Peyer's patch (tissue), 4 donors: Measurements from ENCODE around the gene MISFA. TPM values are rescaled to one million over a fixed set of nuclear protein-coding genes. Genes with fewer than 3 reads are reported as not detected.
"Not testable (repeated sequence)": the region's sequence is repeated elsewhere in the genome, so short reads cannot be mapped to it uniquely, and the experiment has no call there.

Experiments
- DNase-seq, 3 donors: peaks; one replicate each; pipeline ENCODE4 v3.0.0-alpha.2; 2017 to 2019
- H3K27ac ChIP-seq, 4 donors: fragments of 200-600 bp; sonication (generic); one replicate each; pipeline ENCODE4 v1.5.1; 2016 to 2019
- H3K27me3 ChIP-seq, 2 donors: fragments of 200-600 bp; sonication (generic); one replicate each; pipeline ENCODE4 v1.5.1; 2019
- H3K36me3 ChIP-seq, 3 donors: fragments of 200-600 bp; sonication (generic); one replicate each; pipeline ENCODE4 v1.5.1; 2016 to 2019
- H3K4me1 ChIP-seq, 4 donors: fragments of 200-600 bp; sonication (generic); one replicate each; pipeline ENCODE4 v1.5.1; 2016 to 2019
- H3K4me3 ChIP-seq, 4 donors: fragments of 200-600 bp; sonication (generic); 1 replicate in 3 of 4; 2 replicates in 1 of 4; pipeline ENCODE4 v1.5.1; 2016 to 2019; ENCODE audit warnings: mild to moderate bottlenecking in 1 of 4
- H3K9me3 ChIP-seq, 4 donors: fragments of 200-600 bp; sonication (generic); one replicate each; pipeline ENCODE4 v1.5.1; 2016 to 2019; ENCODE audit warnings: mild to moderate bottlenecking in 1 of 4
- CTCF ChIP-seq, 6 experiments: fragments of 450-650 bp in 4 of 6; fragments of 200-600 bp in 2 of 6; sonication (generic) in 1 of 6; IDR thresholded peaks; one replicate each; pipeline ENCODE4 v1.5.1; 2017 to 2019; ENCODE audit warnings: antibody characterized with exemption in 6 of 6, mild to moderate bottlenecking in 3 of 6, moderate library complexity in 1 of 6
- POLR2A ChIP-seq, 2 donors: fragments of 450-650 bp; IDR thresholded peaks; one replicate each; pipeline ENCODE4 v1.5.1; 2017; ENCODE audit warnings: antibody characterized with exemption in 2 of 2, mild to moderate bottlenecking in 2 of 2, moderate library complexity in 2 of 2
- total RNA-seq, 4 donors: library from RNA; depleted of rRNA; stranded (reverse); fragments of >200 nt; gene quantifications; one replicate each; pipeline ENCODE4 v1.1.0, GENCODE V29; 2016

MISFA gene
- total RNA-seq, 4 donors from 2014 or later = not detected

- TF ChIP-seq POLR2A (IDR thresholded peaks at IDR 0.05) = no peak
- TF ChIP-seq CTCF (IDR thresholded peaks at IDR 0.05) = no peak
- Histone ChIP-seq H3K27ac (no peak overlapping the region), H3K9me3 (no peaks in the 10 kb centered on the region)
Measured at GRCh38 chr11:18641677-18642076, 42.1 kb downstream of the MISFA start.

GRCh38 chr11:18643034-18643433 lies 43.4 kb downstream of the MISFA start:
- H3K36me3 ChIP-seq, DNase-seq, H3K27me3 ChIP-seq, H3K4me1 ChIP-seq, H3K27ac ChIP-seq, H3K9me3 ChIP-seq, H3K4me3 ChIP-seq: not testable (repeated sequence)

More at GRCh38 chr11:18641677-18642076, 42.1 kb downstream of the MISFA start:
- no peaks in the 10 kb centered on the region for H3K36me3 ChIP-seq
- no peak for DNase-seq
- no peak overlapping the region for H3K4me3 ChIP-seq
- no peaks in the 10 kb centered on the region for H3K27me3 ChIP-seq
- no peaks in the 10 kb centered on the region for H3K4me1 ChIP-seq

GRCh38 chr11:18650353-18650752 lies 50.8 kb downstream of the MISFA start:
- Histone ChIP-seq H3K4me1 (no peaks in the 10 kb centered on the region), H3K27ac (no peak overlapping the region), H3K27me3 (no peaks in the 10 kb centered on the region), H3K36me3 (no peaks in the 10 kb centered on the region), H3K9me3 (no peaks in the 10 kb centered on the region), H3K4me3 (no peak overlapping the region)
- DNase-seq = no peak
- TF ChIP-seq CTCF (IDR thresholded peaks at IDR 0.05) (no peak), POLR2A (IDR thresholded peaks at IDR 0.05) (no peak)

GRCh38 chr11:18650859-18651557 lies 51.4 kb downstream of the MISFA start:
- Histone ChIP-seq H3K9me3 (no peaks in the 10 kb centered on the region), H3K36me3 (no peaks in the 10 kb centered on the region), H3K27me3 (no peaks in the 10 kb centered on the region), H3K27ac (no peak overlapping the region), H3K4me1 (no peaks in the 10 kb centered on the region), H3K4me3 (peak overlapping the region in 1 of 4 donors; percentile 22)
- DNase-seq = peak in 2 of 3 donors; percentile 46 to 81
- TF ChIP-seq CTCF (IDR thresholded peaks at IDR 0.05) = peak in 5 of 6 experiments; percentile 47 to 75 (median 67)
- TF ChIP-seq POLR2A (IDR thresholded peaks at IDR 0.05) = no peak

Other genes with a start within 250 kb of the MISFA start
- gene LDHA, start 205.2 kb upstream of the MISFA start, total RNA-seq = 100 to 1,000 TPM; 220 to 579 (median 534) TPM
- gene LDHC, start 187.5 kb upstream of the MISFA start, total RNA-seq = not detected
- not detected for gene LDHAL6A, start 143.9 kb upstream of the MISFA start, total RNA-seq
- 10 to 100 TPM; 61.8 to 73.5 (median 67.6) TPM for gene TSG101, start 72.8 kb upstream of the MISFA start, total RNA-seq
- gene UEVLD, start 11.1 kb upstream of the MISFA start, total RNA-seq = 10 to 100 TPM; 19.9 to 34.7 (median 26.3) TPM
- gene SPTY2D1, start 34.6 kb downstream of the MISFA start, total RNA-seq = 10 to 100 TPM; 14.2 to 19.3 (median 17.8) TPM
- gene TMEM86A, start 99.0 kb downstream of the MISFA start, total RNA-seq = 1 to 10 TPM in 2 of 4 donors, under 1 TPM in 1, not detected in 1; 0.53 to 4.4 (median 1.9) TPM
- gene IGSF22, start 126.4 kb downstream of the MISFA start, total RNA-seq = not detected
- gene PTPN5, start 192.0 kb downstream of the MISFA start, total RNA-seq = 1 to 10 TPM in 1 of 4 donors, under 1 TPM in 1, not detected in 2; 0.76 to 1.7 TPM